A549 (cell line): ENCODE data around the gene CAPN11.
"Not testable (repeated sequence)": the region's sequence is repeated elsewhere in the genome, so short reads cannot be mapped to it uniquely, and the experiment has no call there.

Source experiments
- CTCF ChIP-seq: fragments of >200 bp; sonication (Bioruptor Twin); formaldehyde crosslinking; IDR thresholded peaks from 3 replicates; pipeline ENCODE4 v1.5.1; 2016
- ESRRA ChIP-seq: fragments of 150-350 bp; IDR thresholded peaks from 2 replicates; pipeline ENCODE4 v1.6.1; 2014; ENCODE audit warnings: mild to moderate bottlenecking, low read length, borderline replicate concordance
- HES2 ChIP-seq: fragments of >200 bp; sonication (Bioruptor Twin); formaldehyde crosslinking; IDR thresholded peaks from 2 replicates; pipeline ENCODE4 v1.6.1; 2016
- HOXB13 ChIP-seq: fragments of 250-450 bp; sonication (Bioruptor Pico); IDR thresholded peaks from 2 replicates; pipeline ENCODE4 v1.5.0; 2020; ENCODE audit warnings: low read depth, mild to moderate bottlenecking, moderate library complexity
- JUNB ChIP-seq: fragments of >200 bp; sonication (Bioruptor Twin); formaldehyde crosslinking; IDR thresholded peaks from 2 replicates; pipeline ENCODE4 v1.6.1; 2016
- KDM1A ChIP-seq: fragments of 200-600 bp; sonication (generic); IDR thresholded peaks from 2 replicates; pipeline ENCODE4 v1.6.1; 2016; ENCODE audit warnings: low read depth, mild to moderate bottlenecking
- PHF8 ChIP-seq: fragments of 200-600 bp; sonication (generic); IDR thresholded peaks from 2 replicates; pipeline ENCODE4 v1.6.1; 2016; ENCODE audit warnings: low read depth, mild to moderate bottlenecking, antibody characterized with exemption, moderate library complexity, borderline replicate concordance
- POLR2A ChIP-seq: IDR thresholded peaks from 2 replicates; pipeline ENCODE4 v1.6.1; 2012; ENCODE audit warnings: mild to moderate bottlenecking, low read length
- RCOR1 ChIP-seq: fragments of 150-350 bp; IDR thresholded peaks from 2 replicates; pipeline ENCODE4 v1.6.1; 2014; ENCODE audit warnings: antibody characterized with exemption, low read length, low read depth
- REST ChIP-seq: fragments of 200-600 bp; sonication (generic); IDR thresholded peaks from 2 replicates; pipeline ENCODE4 v1.6.1; 2016; ENCODE audit warnings: antibody characterized with exemption, mild to moderate bottlenecking, moderate library complexity
- RNF2 ChIP-seq: fragments of 200-600 bp; sonication (generic); IDR thresholded peaks from 2 replicates; pipeline ENCODE4 v1.6.1; 2016; ENCODE audit warnings: low read depth, mild to moderate bottlenecking, antibody characterized with exemption, moderate library complexity, borderline replicate concordance
- SREBF2 ChIP-seq: fragments of 450-650 bp; IDR thresholded peaks from 2 replicates; pipeline ENCODE4 v1.6.1; 2014; ENCODE audit warnings: mild to moderate bottlenecking, moderate library complexity
- USF2 ChIP-seq: fragments of 450-650 bp; IDR thresholded peaks from 2 replicates; pipeline ENCODE4 v1.6.1; 2014; ENCODE audit warnings: antibody characterized with exemption

GRCh38 chr6:44144536-44144935, 14.1 kb upstream of the CAPN11 start:
- TF ChIP-seq POLR2A, CTCF, PHF8, RNF2, HOXB13, REST, RCOR1, HES2, ESRRA, USF2, SREBF2, KDM1A, JUNB: not testable (repeated sequence)
